NCI-H2171 treated with DMSO at 0.1 percent for 48 hours (cell line): ENCODE measurements around the gene RBM12.

Experiments used
- DNase-seq: peaks from one replicate; lab custom pipeline; 2025; lab: John Stamatoyannopoulos, UW

Gene RBM12

DNA sequence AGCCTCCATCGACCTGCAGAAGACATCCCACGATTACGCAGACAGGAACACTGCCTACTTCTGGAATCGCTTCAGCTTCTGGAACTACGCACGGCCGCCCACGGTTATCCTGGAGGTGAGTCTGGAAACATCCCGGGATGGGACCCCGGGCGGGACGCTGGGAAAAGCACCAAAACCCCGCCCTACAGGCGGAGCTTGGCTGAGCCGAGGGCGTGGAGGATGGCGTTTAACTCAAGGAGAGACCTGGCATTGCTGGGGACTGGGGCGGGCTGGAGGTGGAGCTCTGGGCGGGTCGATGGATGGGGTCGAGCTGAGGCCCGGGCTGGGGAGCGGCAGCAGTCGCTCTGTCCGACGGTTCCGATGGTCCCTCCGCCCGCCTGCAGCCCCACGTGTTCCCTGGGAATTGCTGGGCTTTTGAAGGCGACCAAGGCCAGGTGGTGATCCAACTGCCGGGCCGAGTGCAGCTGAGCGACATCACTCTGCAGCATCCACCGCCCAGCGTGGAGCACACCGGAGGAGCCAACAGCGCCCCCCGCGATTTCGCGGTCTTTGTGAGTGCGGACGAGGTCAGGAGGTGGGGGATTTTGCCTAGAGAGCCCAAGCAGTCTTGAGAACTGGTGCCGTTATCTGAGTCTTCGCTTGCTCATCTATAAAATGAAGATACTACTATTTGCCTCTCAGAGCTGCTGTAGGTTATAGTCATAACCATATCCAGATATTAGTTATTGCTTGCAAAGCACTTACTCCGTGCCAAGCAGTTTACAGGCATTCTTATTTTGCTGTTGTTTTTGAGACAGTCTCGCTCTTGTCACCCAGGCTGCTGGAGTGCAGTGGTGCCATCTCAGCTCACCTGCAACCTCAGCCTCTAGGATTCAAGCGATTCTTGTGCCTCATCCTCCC lies 45.3 kb downstream of the RBM12 start:
- DNase-seq = peak; percentile 92

GRCh38 chr20:35618263-35619131 lies 46.2 kb downstream of the RBM12 start:
- peak; percentile 44 for DNase-seq

GRCh38 chr20:35617397-35618262 lies 47.1 kb downstream of the RBM12 start:
- peak; percentile 84 for DNase-seq

DNA sequence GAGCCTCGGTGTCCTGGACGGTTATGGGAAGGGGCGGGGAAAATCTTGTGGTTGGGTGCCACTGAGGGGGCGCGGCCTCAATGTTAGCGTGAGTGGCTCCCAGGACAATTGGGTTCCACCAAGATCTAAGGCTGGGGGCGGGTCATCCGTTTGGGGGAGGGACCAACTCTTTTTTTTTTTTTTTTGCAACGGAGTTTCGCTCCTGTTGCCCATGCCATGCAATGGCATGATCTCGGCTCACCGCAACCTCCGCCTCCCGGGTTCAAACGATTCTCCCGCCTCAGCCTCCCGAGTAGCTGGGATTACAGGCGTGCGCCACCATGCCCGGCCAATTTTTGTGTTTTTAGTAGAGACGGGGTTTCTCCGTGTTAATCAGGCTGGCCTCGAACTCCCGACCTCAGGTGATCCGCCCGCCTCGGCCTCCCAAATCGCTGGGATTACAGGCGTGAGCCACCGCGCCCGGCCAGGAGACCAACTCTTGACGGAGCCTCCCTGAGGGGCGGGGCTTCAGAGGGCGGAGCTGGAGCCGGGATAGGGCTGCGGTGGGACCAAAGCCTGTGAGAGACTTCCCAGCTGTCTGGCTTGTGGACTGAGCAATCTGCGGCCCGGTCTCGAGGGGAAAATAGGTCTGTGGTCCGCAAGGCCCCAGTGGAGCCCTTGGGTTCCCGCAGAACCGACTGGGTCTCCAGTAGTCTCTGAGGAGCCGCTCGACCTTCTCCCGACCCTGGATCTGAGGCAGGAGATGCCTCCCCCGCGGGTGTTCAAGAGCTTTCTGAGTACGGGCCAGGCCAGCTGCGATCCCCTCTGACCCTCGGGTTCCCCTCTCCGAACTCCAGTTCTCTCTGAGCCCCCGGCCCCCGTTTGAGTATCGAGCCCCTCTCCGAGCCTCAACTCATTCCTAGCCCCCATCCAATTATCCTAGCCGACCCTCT lies 48.0 kb downstream of the RBM12 start:
- peak; percentile 69 for DNase-seq

- peak; percentile 100 for DNase-seq
Observed at GRCh38 chr20:35615667-35616464, 48.8 kb downstream of the RBM12 start, which contains the start of gene SPAG4. Gene SPAG4 (plus strand): TSS chr20:35615829. CDS start chr20:35616004, 175 bp downstream.

DNA sequence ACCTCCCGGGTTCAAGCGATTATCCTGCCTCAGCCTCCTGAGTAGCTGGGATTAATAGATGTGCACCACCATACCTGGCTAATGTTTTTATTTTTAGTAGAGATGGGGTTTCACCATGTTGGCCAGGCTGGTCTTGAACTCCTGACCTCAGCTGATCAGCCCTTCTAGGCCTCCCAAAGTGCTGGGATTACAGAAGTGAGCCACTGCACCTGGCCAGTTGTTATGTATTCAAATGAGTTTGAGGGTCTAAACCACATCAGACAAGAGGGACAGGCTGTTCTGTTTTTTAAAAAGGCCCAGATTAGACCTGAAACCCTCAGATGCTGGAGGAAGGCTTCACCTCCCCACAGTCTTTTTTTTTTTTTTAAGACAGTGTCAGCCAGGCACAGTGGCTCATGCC lies 53.2 kb downstream of the RBM12 start:
- no peak for DNase-seq

GRCh38 chr20:35610833-35611427 lies 53.8 kb downstream of the RBM12 start:
- DNase-seq = no peak

DNA sequence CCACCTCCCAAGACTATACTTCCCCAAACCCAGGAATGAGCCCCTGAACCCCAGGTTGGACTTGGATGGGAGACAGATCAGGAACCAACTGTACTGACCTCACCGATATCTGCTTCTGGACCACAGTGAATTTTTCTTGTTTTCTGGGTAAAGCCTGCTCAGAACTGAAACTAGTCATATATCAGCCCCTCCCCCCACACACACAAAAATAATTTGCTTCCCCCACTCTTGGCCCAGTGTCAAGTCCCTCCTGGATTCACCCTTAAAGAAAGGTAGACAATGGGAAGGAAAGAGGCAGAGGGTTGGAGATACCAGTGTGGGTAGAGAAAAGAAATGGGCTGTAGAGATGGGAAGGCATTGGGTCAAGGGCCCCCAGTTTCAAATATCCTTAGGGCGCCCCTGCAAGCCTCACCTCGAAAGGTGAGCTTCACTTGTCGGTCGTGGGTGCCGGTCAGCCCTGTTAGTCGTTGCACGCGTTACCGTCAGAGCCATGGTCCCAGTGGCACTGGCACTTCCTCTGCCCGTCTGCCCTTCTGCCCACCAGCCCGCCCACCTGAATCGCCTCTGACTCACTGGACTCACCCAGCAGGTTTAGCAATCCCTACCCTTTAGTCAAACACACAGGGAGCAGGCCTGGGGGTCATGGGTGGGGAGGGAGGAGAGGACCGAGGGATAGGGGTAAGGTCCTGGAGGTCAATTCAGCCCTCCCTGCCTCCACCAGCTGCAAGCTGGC lies 57.5 kb downstream of the RBM12 start:
- no peak for DNase-seq

- DNase-seq = no peak
Observed at GRCh38 chr20:35606127-35606526, 58.6 kb downstream of the RBM12 start.

DNA sequence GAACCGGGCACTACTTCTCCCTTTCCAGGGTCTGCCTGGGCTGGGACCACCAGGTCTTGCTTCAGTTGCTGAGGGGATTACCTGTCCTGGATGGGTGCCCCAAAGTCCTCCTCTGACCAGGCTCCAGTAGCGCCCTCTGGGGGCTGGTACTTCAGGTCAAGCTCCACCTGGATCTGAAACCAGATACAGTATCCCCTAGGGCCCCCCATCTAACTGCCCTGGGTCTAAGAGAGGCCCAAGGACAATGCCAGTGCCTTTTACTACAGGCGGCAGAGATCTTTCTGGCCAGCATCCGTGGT lies 60.3 kb downstream of the RBM12 start:
- no peak for DNase-seq

DNA sequence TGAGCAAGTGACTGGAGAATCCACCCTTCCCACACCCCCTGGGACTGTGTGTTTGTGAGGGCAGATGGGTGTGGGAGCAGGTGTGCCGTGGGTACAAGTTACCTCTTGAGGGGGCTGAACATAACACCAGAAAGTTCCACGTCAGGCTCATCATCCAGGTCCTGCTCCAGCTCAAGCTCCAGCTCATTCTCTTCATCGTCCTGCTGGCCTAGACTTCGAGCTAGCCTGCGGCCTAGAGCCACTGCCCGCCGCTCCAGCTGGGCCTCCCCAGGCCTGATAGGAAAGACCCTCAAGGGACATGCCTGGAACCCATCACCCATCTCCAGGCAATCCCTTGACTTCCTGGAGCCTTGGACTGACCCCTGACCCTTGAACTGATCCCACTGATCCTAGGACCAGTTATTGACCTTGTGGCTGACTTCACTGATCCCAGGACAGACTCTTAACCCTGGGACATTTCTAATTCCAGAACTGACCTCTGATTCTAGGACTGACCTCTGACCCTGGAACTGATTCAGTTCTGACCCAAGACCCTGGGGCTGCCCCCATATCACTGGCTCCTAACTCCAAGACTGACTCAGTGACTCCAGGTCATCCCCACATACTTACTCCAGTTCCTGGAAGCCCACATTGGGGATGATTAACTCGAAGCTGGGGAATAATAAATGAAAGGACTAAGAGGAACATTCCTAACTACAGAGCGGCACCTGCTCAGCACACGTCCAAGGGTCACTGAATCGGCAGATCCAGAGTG lies 60.8 kb downstream of the RBM12 start:
- DNase-seq = no peak

DNA sequence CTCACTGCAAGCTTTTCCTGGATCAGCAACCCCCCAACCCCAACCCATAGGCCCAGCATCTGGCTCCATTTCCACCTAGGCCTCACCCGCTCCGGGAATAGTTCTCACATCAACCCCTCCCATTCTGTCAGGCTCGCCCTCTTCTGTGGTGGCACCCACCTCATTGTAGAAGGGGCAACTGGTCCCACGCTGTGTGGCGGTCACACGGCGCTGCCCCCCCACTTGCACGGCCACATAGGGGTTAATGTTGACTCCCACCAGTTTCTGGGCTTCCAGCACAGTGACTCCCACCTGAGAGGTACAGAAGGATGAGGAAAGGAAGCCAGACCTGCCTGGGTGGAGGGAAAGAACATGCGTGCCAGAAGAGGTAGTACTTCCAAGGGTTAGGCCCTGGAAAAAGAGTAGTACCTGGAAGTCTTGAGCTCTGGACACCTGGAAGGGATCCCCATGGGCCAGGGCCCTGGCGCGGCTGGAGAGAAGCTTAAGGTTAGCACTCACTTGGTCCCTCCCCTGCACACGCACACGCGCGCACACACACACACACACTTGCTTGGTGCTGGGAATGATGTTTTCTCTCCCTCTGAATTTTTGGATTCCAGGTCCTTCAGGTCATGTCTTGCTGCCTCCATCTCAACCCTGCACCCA lies 61.7 kb downstream of the RBM12 start:
- DNase-seq = no peak

DNA sequence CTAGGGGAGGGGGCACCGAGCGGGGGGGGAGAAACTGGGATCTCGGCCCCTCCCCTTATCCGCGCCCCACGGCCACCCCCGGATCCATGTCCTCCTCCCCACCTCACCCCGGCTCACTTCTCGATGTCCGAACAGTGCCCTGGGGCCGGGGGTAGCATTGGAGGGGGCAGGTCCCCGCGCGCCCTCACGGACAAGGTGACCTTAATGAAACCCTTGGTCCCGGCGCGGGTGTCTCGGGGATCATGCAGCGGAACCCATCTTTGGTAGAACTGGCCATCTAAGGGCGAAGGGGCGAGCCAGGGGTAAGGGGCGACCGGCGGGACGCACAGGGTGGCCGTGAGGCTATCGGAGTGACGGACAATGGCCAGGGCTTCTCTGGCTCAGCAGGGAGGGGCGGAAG lies 62.7 kb downstream of the RBM12 start:
- no peak for DNase-seq

DNA sequence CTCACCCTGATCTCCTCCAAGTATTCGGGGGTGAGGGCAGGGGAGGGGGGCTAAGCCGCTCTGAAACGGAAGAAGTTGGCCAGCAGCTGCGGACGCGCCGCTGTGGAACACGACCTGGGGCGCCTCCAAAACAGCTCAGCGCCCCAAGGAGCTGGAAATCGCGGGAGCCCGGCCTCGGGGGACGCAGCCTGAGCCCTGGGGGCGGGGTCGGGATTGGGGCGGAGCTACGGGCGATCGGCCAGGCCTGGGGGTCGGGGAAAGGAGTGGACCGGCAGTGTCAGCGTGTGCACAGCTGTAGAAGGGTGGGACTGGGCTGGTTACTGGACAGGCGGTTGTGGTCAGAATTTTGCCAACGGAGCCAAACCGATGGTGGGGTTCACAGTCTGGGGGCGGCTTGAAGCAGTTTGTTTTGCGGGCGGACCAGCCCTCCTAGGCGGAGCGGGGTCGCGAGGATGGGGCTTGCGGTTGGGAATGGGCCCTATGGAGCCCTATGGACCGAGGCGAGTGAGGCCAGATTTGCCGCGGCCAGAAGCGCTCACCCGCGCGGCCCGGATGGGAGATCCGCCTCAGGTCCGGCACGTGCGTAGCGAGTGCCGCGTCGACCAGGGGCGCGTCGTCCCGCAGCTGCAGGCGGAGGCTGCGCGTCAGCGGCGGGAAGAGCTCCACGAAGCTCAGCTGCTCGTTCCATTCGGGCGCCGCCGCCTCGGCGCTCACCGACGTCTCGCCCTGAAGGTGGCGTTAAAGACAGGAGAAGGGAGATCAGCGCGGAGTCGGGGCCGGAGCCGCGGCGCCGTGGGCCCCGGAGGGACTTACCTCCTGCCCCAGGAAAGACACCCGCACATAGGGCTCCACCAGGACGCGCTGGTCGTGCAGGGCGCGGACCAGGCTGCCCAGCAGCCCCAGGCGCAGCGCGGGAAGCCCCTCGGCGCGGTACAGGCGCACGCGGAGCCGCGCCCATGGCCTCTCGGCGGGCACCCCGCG lies 63.4 kb downstream of the RBM12 start:
- peak; percentile 65 for DNase-seq

- DNase-seq = no peak
Observed at GRCh38 chr20:35600176-35600992, 64.3 kb downstream of the RBM12 start.

DNA sequence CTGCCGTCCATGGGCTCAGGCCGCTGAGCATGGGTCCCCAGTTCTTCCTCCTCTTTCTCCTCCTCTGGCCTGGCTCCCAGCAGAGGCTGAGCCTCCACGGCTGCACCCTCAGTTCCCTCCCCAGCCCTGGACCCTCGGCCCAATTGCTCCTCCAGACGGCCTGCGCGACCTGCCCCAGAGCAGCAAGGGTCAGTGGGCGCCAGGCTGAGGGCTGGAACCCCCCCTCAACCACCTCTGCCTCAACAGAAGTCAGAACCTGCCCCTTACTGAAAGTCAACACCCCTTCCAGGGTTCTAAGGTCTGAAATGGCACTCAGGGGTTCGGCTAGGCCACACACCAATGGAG lies 65.0 kb downstream of the RBM12 start:
- no peak for DNase-seq
